Caco-2 (cell line): Measurements from ENCODE around the gene ADGRG4. TPM values are rescaled to one million over a fixed set of nuclear protein-coding genes. Genes with fewer than 3 reads are reported as not detected.

Source experiments
- BruUV-seq: library from RNA; stranded (reverse); fragments of 400-500 nt; replicated peaks from 2 replicates; lab custom pipeline; 2021; lab: Mats Ljungman, UMichigan
- CTCF ChIA-PET: fragments of 300-600 bp; sonication (Branson Sonifier 250); formaldehyde crosslinking; loops from one replicate; lab custom pipeline; 2022; ENCODE audit warnings: antibody characterized with exemption; lab: Charles Lee
- POLR2A ChIA-PET: fragments of 300-600 bp; sonication (Branson Sonifier 250); formaldehyde crosslinking; loops from one replicate; lab custom pipeline; 2022; ENCODE audit warnings: antibody characterized with exemption; lab: Charles Lee
- DNase-seq, 2 experiments: peaks; one replicate each; pipeline versions ENCODE4 v3.0.0 to v3.0.0-alpha.2; 2020 to 2022
- H3K27me3 ChIP-seq: replicated peaks from 2 replicates; pipeline ENCODE4 v1.6.0; 2011; ENCODE audit warnings: low read length; ENCODE audit not compliant: control insufficient read depth, insufficient read depth
- H3K36me3 ChIP-seq: 2 replicates; pipeline ENCODE4 v1.5.1; 2011; ENCODE audit warnings: low read length; ENCODE audit not compliant: control insufficient read depth, insufficient read depth
- H3K4me1 ChIP-seq: fragments of 250-450 bp; sonication (Bioruptor Pico); 2 replicates; pipeline ENCODE4 v1.5.1; 2020; ENCODE audit warnings: mild to moderate bottlenecking
- H3K4me3 ChIP-seq: 2 replicates; pipeline ENCODE4 v1.5.1; 2011; ENCODE audit warnings: low read depth, mild to moderate bottlenecking, control low read depth, low read length
- H3K9me3 ChIP-seq: fragments of 250-450 bp; sonication (Bioruptor Pico); 2 replicates; pipeline ENCODE4 v1.5.1; 2020; ENCODE audit warnings: mild to moderate bottlenecking, moderate library complexity
- H3K27ac Mint-ChIP-seq: one replicate; pipeline ENCODE4 v1.8.0; 2022; ENCODE audit warnings: mixed read lengths; ENCODE audit not compliant: unreplicated experiment
- H3K27me3 Mint-ChIP-seq: one replicate; pipeline ENCODE4 v1.8.0; 2022; ENCODE audit warnings: mixed read lengths; ENCODE audit not compliant: insufficient read depth, unreplicated experiment
- H3K36me3 Mint-ChIP-seq: one replicate; pipeline ENCODE4 v1.8.0; 2022; ENCODE audit warnings: mild to moderate bottlenecking, mixed read lengths; ENCODE audit not compliant: insufficient read depth, unreplicated experiment
- H3K4me1 Mint-ChIP-seq: one replicate; pipeline ENCODE4 v1.8.0; 2022; ENCODE audit warnings: low read depth, mixed read lengths; ENCODE audit not compliant: unreplicated experiment
- H3K4me3 Mint-ChIP-seq: one replicate; pipeline ENCODE4 v1.8.0; 2022; ENCODE audit warnings: mild to moderate bottlenecking, moderate library complexity, mixed read lengths; ENCODE audit not compliant: unreplicated experiment
- H3K9me3 Mint-ChIP-seq: one replicate; pipeline ENCODE4 v1.8.0; 2022; ENCODE audit warnings: mixed read lengths; ENCODE audit not compliant: unreplicated experiment
- CTCF ChIP-seq, 2 experiments: fragments of 200-600 bp in 1 of 2; IDR thresholded peaks; 1 replicate in 1 of 2; 2 replicates in 1 of 2; pipeline versions ENCODE4 v1.5.1 to v1.8.0; 2011 to 2022; ENCODE audit warnings: antibody characterized with exemption in 1 of 2, control low read depth in 1 of 2, inconsistent platforms in 1 of 2, low read depth in 1 of 2, low read length in 1 of 2, mild to moderate bottlenecking in 1 of 2, moderate library complexity in 1 of 2; ENCODE audit not compliant: insufficient read depth in 1 of 2, severe bottlenecking in 1 of 2, unreplicated experiment in 1 of 2
- intact Hi-C: fragments of 100-400 bp; cut with micrococcal nuclease; formaldehyde crosslinking; loops from one replicate; pipeline ENCODE4 v1.10.0; 2022; ENCODE audit not compliant: unreplicated experiment
- total RNA-seq: library from RNA; stranded (reverse); gene quantifications from 2 replicates; pipeline ENCODE4 v1.2.3, GENCODE V29; 2022

ADGRG4 gene
- total RNA-seq, 1 experiment from 2014 or later, result not detected

- intact Hi-C loops, result no loop called here
- Mint-ChIP-seq H3K27me3 (peaks cover 3% of the 10 kb centered on the region), H3K36me3 (no peaks in the 10 kb centered on the region), H3K9me3 (no peaks in the 10 kb centered on the region), H3K27ac (no peak overlapping the region), H3K4me1 (no peaks in the 10 kb centered on the region), H3K4me3 (no peak overlapping the region)
- ChIA-PET POLR2A (no interaction called here), CTCF (no interaction called here)
- no peak for DNase-seq
- no peak for TF ChIP-seq CTCF (IDR thresholded peaks at IDR 0.05; ENCODE audit: insufficient read depth in 1 of 2, low read depth in 1 of 2, low read length in 1 of 2, severe bottlenecking in 1 of 2, unreplicated experiment in 1 of 2)
- no TSS peak for BruUV-seq
- Histone ChIP-seq H3K27me3 (no peaks in the 10 kb centered on the region), H3K9me3 (no peaks in the 10 kb centered on the region), H3K4me3 (no peak overlapping the region), H3K36me3 (no peaks in the 10 kb centered on the region), H3K4me1 (no peaks in the 10 kb centered on the region)
These were observed 123.0 kb downstream of the ADGRG4 start for GRCh38 chrX:136423724-136424123.

GRCh38 chrX:136425996-136426395 lies 125.2 kb downstream of the ADGRG4 start:
- Mint-ChIP-seq H3K4me1 (no peaks in the 10 kb centered on the region), H3K9me3 (no peaks in the 10 kb centered on the region), H3K36me3 (no peaks in the 10 kb centered on the region), H3K27ac (no peak overlapping the region), H3K27me3 (peaks cover 8% of the 10 kb centered on the region), H3K4me3 (no peak overlapping the region)
- intact Hi-C loops, result no loop called here
- no peaks in the 10 kb centered on the region for H3K27me3 ChIP-seq
- TF ChIP-seq CTCF (IDR thresholded peaks at IDR 0.05; ENCODE audit: insufficient read depth in 1 of 2, low read depth in 1 of 2, low read length in 1 of 2, severe bottlenecking in 1 of 2, unreplicated experiment in 1 of 2), result no peak
- POLR2A ChIA-PET, result no interaction called here
- CTCF ChIA-PET, result no interaction called here
- DNase-seq, result no peak
- no peak overlapping the region for H3K4me3 ChIP-seq
- no peaks in the 10 kb centered on the region for H3K9me3 ChIP-seq
- no TSS peak for BruUV-seq
- H3K36me3 ChIP-seq, result no peaks in the 10 kb centered on the region
- H3K4me1 ChIP-seq, result no peaks in the 10 kb centered on the region

GRCh38 chrX:136431625-136432024 lies 130.9 kb downstream of the ADGRG4 start:
- H3K4me3 ChIP-seq, result no peak overlapping the region
- Mint-ChIP-seq H3K4me3 (no peak overlapping the region), H3K27me3 (peaks cover 6% of the 10 kb centered on the region), H3K9me3 (no peaks in the 10 kb centered on the region), H3K27ac (no peak overlapping the region), H3K4me1 (no peaks in the 10 kb centered on the region), H3K36me3 (no peaks in the 10 kb centered on the region)
- TF ChIP-seq CTCF (IDR thresholded peaks at IDR 0.05; ENCODE audit: insufficient read depth in 1 of 2, low read depth in 1 of 2, low read length in 1 of 2, severe bottlenecking in 1 of 2, unreplicated experiment in 1 of 2), result no peak
- intact Hi-C loops, result no loop called here
- H3K4me1 ChIP-seq, result no peaks in the 10 kb centered on the region
- no TSS peak for BruUV-seq
- H3K36me3 ChIP-seq, result no peaks in the 10 kb centered on the region
- ChIA-PET CTCF (no interaction called here), POLR2A (no interaction called here)
- H3K9me3 ChIP-seq, result no peaks in the 10 kb centered on the region
- DNase-seq, result no peak
- H3K27me3 ChIP-seq, result no peaks in the 10 kb centered on the region
